Measurements from ENCODE around the gene SMC4. TPM values are rescaled to one million over a fixed set of nuclear protein-coding genes. Genes with fewer than 3 reads are reported as not detected.
A peak's percentile ranks its signal among the peaks of the same experiment; 100 is the strongest.

Gene SMC4
- total RNA-seq, 1 donor, result 130 TPM

- no peak overlapping the region for H3K4me3 ChIP-seq (ENCODE audit: low read depth, low read length)
These were observed 79.9 kb downstream of the SMC4 start for GRCh38 chr3:160479376-160479775.

GRCh38 chr3:160480931-160481330 is 81.5 kb downstream of the SMC4 start:
- no peak for TF ChIP-seq CTCF (IDR thresholded peaks at IDR 0.05; ENCODE audit: insufficient read depth, low read length)
- H3K4me3 ChIP-seq (ENCODE audit: low read depth, low read length), result no peak overlapping the region
- DNase-seq (ENCODE audit: low read depth), result no peak

More at GRCh38 chr3:160479376-160479775, 79.9 kb downstream of the SMC4 start:
- DNase-seq (ENCODE audit: low read depth), result no peak
- no peak for TF ChIP-seq CTCF (IDR thresholded peaks at IDR 0.05; ENCODE audit: insufficient read depth, low read length)

GRCh38 chr3:160481856-160482255 is 82.4 kb downstream of the SMC4 start:
- no peak for TF ChIP-seq CTCF (IDR thresholded peaks at IDR 0.05; ENCODE audit: insufficient read depth, low read length)
- no peak for DNase-seq (ENCODE audit: low read depth)
- H3K4me3 ChIP-seq (ENCODE audit: low read depth, low read length), result no peak overlapping the region

GRCh38 chr3:160482796-160483195 is 83.3 kb downstream of the SMC4 start:
- no peak overlapping the region for H3K4me3 ChIP-seq (ENCODE audit: low read depth, low read length)
- no peak for DNase-seq (ENCODE audit: low read depth)
- no peak for TF ChIP-seq CTCF (IDR thresholded peaks at IDR 0.05; ENCODE audit: insufficient read depth, low read length)

Small RNA genes lying within 50 kb of the gene (small RNA-seq; reads per million reads assigned to genes)
- gene MIR15B (5,367 reads per million, percentile 100 among the genes with 10 or more reads in this experiment), gene MIR16-2 (51.4 reads per million, percentile 97 among the genes with 10 or more reads in this experiment), gene RNU7-136P (not detected)

Other genes with a start within 250 kb of the SMC4 start
- gene C3orf80, start 174.2 kb upstream of the SMC4 start, total RNA-seq (ENCODE audit: low replicate concordance), result 0.63 and 1.8 TPM in 2 replicates
- 61.0 and 79.2 TPM in 2 replicates for gene IFT80, start 425 bp upstream of the SMC4 start, total RNA-seq (ENCODE audit: low replicate concordance)
- 16.5 and 47.8 TPM in 2 replicates for gene TRIM59, start 50.1 kb downstream of the SMC4 start, total RNA-seq (ENCODE audit: low replicate concordance)
- gene KPNA4, start 165.9 kb downstream of the SMC4 start, total RNA-seq (ENCODE audit: low replicate concordance), result 37.8 and 46.0 TPM in 2 replicates

Data from fibroblast of the aortic adventitia (primary cell).